Measurements from ENCODE around the gene CNOT1.

CNOT1 gene

DNA sequence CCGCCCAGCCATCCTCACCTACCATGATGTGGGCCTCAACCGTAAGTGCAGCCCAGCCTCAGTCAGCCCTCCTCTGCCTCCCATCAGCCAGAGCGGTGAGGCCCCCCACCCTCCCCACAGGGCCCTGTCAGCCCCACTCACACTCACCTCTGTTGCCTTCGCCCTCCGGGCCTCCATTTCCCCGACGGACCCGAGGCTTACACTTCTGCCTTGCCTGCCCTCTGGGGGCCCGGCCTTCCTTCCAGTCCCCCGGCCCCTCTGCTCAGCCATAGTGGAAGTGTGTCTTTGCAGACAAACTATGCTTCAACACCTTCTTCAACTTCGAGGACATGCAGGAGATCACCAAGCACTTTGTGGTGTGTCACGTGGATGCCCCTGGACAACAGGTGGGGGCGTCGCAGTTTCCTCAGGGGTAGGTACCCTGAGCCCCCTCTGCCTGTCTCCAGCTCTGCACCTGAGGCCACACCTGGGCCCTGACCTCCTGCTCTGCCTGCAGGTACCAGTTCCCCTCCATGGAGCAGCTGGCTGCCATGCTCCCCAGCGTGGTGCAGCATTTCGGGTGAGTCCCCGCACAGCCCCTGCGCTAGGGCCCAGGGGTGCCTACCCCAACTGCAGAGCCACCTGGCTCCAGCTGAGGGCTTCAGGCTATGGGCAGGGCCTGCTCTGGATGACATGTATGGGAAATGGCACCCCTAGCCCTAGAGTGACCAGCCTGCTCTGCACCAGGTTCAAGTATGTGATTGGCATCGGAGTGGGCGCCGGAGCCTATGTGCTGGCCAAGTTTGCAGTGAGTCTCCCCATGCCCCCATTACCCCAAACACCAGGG, 125.5 kb downstream of the CNOT1 start:
- no peak overlapping the region for H3K4me3 ChIP-seq (ENCODE audit: low read depth, low read length)
- TF ChIP-seq, protein P1, sequence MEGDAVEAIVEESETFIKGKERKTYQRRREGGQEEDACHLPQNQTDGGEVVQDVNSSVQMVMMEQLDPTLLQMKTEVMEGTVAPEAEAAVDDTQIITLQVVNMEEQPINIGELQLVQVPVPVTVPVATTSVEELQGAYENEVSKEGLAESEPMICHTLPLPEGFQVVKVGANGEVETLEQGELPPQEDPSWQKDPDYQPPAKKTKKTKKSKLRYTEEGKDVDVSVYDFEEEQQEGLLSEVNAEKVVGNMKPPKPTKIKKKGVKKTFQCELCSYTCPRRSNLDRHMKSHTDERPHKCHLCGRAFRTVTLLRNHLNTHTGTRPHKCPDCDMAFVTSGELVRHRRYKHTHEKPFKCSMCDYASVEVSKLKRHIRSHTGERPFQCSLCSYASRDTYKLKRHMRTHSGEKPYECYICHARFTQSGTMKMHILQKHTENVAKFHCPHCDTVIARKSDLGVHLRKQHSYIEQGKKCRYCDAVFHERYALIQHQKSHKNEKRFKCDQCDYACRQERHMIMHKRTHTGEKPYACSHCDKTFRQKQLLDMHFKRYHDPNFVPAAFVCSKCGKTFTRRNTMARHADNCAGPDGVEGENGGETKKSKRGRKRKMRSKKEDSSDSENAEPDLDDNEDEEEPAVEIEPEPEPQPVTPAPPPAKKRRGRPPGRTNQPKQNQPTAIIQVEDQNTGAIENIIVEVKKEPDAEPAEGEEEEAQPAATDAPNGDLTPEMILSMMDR (IDR thresholded peaks at IDR 0.05; ENCODE audit: low read depth, low read length): no peak

- H3K4me3 ChIP-seq (ENCODE audit: low read depth, low read length): no peak overlapping the region
- TF ChIP-seq, protein P1 (IDR thresholded peaks at IDR 0.05; ENCODE audit: low read depth, low read length): no peak
Observed at GRCh38 chr16:58503166-58503862, 126.3 kb downstream of the CNOT1 start.

- TF ChIP-seq, protein P1 (IDR thresholded peaks at IDR 0.05; ENCODE audit: low read depth, low read length): no peak
Observed at GRCh38 chr16:58502217-58502921, 127.3 kb downstream of the CNOT1 start.

DNA sequence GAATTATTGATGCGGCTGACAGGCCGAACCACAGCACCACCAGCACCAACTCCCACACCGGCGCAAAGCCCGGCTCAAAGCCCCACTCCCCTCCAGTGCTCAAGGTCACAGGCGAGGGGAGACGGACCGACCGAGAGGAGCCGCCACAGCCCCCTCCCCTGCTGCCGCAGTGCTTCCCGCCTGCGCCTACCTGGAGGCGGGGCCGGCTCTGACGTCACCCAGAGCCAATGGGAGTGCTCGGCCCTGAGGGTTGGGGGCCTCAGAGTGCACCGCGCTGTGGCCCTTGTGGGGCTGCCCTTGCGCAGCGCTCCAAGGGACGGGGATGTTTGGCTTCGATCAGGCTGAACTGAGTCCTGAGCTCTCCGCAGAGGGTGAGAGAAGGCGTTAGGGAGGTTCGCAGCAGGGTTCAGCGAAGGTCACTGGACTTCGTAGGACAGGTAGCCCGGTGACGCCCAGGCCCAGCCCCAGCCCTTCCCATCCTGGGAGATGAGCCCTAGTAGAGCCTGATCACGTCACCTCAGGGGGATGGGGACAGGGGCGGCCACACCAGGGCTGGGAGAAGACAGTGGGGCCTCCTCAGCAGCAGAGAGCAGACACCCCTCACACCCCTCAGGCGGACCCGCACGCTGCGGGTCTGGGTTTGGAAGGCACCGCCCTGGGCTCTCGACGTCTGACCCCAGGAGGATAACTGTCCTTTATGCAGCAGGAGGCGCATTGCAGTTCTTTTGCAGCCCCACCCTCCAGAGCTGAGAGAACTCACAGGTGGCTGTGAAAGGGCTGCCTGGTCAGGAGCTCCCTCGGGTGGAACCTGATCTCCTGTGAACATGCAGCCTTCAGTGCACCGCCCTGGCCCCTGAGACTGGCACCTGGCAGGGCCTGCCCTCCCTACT, 128.1 kb downstream of the CNOT1 start:
- TF ChIP-seq, protein P1 (IDR thresholded peaks at IDR 0.05; ENCODE audit: low read depth, low read length): no peak
- peak overlapping the region; percentile 64 for H3K4me3 ChIP-seq (ENCODE audit: low read depth, low read length)

More at GRCh38 chr16:58502217-58502921, 127.3 kb downstream of the CNOT1 start:
- H3K4me3 ChIP-seq (ENCODE audit: low read depth, low read length): no peak overlapping the region

GRCh38 chr16:58500430-58501241, 129.0 kb downstream of the CNOT1 start:
- TF ChIP-seq, protein P1 (IDR thresholded peaks at IDR 0.05; ENCODE audit: low read depth, low read length): no peak
- peak overlapping the region; percentile 64 for H3K4me3 ChIP-seq (ENCODE audit: low read depth, low read length)

Measured in WI38 (cell line).